ENCODE results near the gene ENOSF1. TPM values are rescaled to one million over a fixed set of nuclear protein-coding genes. Genes with fewer than 3 reads are reported as not detected.
"Not testable (repeated sequence)": the region's sequence is repeated elsewhere in the genome, so short reads cannot be mapped to it uniquely, and the experiment has no call there.

ENOSF1 gene
- total RNA-seq, 1 experiment from 2014 or later, result 88.5 TPM

GRCh38 chr18:686339-687111 is 25.9 kb downstream of the ENOSF1 start:
- TF ChIP-seq CTCF (IDR thresholded peaks at IDR 0.05; ENCODE audit: unreplicated experiment), result no peak
- intact Hi-C loops (cut with micrococcal nuclease; ENCODE audit: unreplicated experiment), result no loop called here
- Mint-ChIP-seq H3K9me3 (ENCODE audit: low read depth, unreplicated experiment) (no peaks in the 10 kb centered on the region), H3K36me3 (ENCODE audit: insufficient read depth, unreplicated experiment) (peaks cover 75% of the 10 kb centered on the region), H3K4me1 (ENCODE audit: low read depth, unreplicated experiment) (no peaks in the 10 kb centered on the region), H3K4me3 (ENCODE audit: low read depth, unreplicated experiment) (no peak overlapping the region), H3K27me3 (ENCODE audit: unreplicated experiment) (no peaks in the 10 kb centered on the region), H3K27ac (ENCODE audit: unreplicated experiment) (peak overlapping the region; percentile 29)
- no peak for DNase-seq
- CTCF ChIA-PET, result no interaction called here
- no TSS peak for BruUV-seq (replicated peaks)

- H3K9me3 Mint-ChIP-seq (ENCODE audit: low read depth, unreplicated experiment), result no peaks in the 10 kb centered on the region
- no TSS peak for BruUV-seq (replicated peaks)
- peaks cover 81% of the 10 kb centered on the region for H3K36me3 Mint-ChIP-seq (ENCODE audit: insufficient read depth, unreplicated experiment)
- H3K4me3 Mint-ChIP-seq (ENCODE audit: low read depth, unreplicated experiment), result no peak overlapping the region
- intact Hi-C loops (cut with micrococcal nuclease; ENCODE audit: unreplicated experiment), result no loop called here
- H3K27me3 Mint-ChIP-seq (ENCODE audit: unreplicated experiment), result no peaks in the 10 kb centered on the region
- TF ChIP-seq CTCF (IDR thresholded peaks at IDR 0.05; ENCODE audit: unreplicated experiment), result no peak
- CTCF ChIA-PET, result no interaction called here
- DNase-seq, result no peak
- no peak overlapping the region for H3K27ac Mint-ChIP-seq (ENCODE audit: unreplicated experiment)
- no peaks in the 10 kb centered on the region for H3K4me1 Mint-ChIP-seq (ENCODE audit: low read depth, unreplicated experiment)
Measured at GRCh38 chr18:685438-685837, 27.0 kb downstream of the ENOSF1 start.

- Mint-ChIP-seq H3K9me3 (ENCODE audit: low read depth, unreplicated experiment) (no peaks in the 10 kb centered on the region), H3K4me1 (ENCODE audit: low read depth, unreplicated experiment) (no peaks in the 10 kb centered on the region), H3K36me3 (ENCODE audit: insufficient read depth, unreplicated experiment) (peaks cover 79% of the 10 kb centered on the region), H3K27ac (ENCODE audit: unreplicated experiment) (no peak overlapping the region), H3K27me3 (ENCODE audit: unreplicated experiment) (no peaks in the 10 kb centered on the region), H3K4me3 (ENCODE audit: low read depth, unreplicated experiment) (no peak overlapping the region)
- no peak for DNase-seq
- CTCF ChIA-PET, result no interaction called here
- TF ChIP-seq CTCF (IDR thresholded peaks at IDR 0.05; ENCODE audit: unreplicated experiment), result no peak
- no TSS peak for BruUV-seq (replicated peaks)
- intact Hi-C loops (cut with micrococcal nuclease; ENCODE audit: unreplicated experiment), result no loop called here
Measured at GRCh38 chr18:683531-683930, 28.9 kb downstream of the ENOSF1 start.

- no peaks in the 10 kb centered on the region for H3K27me3 Mint-ChIP-seq (ENCODE audit: unreplicated experiment)
- CTCF ChIA-PET, result interaction anchor here (0.7 kb wide), 2 partner anchors 58 to 1637 kb away, joined by 3 read pairs; no protein-coding TSS in a partner anchor
- no peaks in the 10 kb centered on the region for H3K9me3 Mint-ChIP-seq (ENCODE audit: low read depth, unreplicated experiment)
- no peak for DNase-seq
- TF ChIP-seq CTCF (IDR thresholded peaks at IDR 0.05; ENCODE audit: unreplicated experiment), result no peak
- H3K4me3 Mint-ChIP-seq (ENCODE audit: low read depth, unreplicated experiment), result no peak overlapping the region
- H3K27ac Mint-ChIP-seq (ENCODE audit: unreplicated experiment), result no peak overlapping the region
- no TSS peak for BruUV-seq (replicated peaks)
- intact Hi-C loops (cut with micrococcal nuclease; ENCODE audit: unreplicated experiment), result no loop called here
- no peaks in the 10 kb centered on the region for H3K4me1 Mint-ChIP-seq (ENCODE audit: low read depth, unreplicated experiment)
- H3K36me3 Mint-ChIP-seq (ENCODE audit: insufficient read depth, unreplicated experiment), result peaks cover 72% of the 10 kb centered on the region
Measured at GRCh38 chr18:682833-683232, 29.6 kb downstream of the ENOSF1 start.

- H3K27me3 Mint-ChIP-seq (ENCODE audit: unreplicated experiment); H3K4me1 Mint-ChIP-seq (ENCODE audit: low read depth, unreplicated experiment); H3K4me3 Mint-ChIP-seq (ENCODE audit: low read depth, unreplicated experiment); H3K9me3 Mint-ChIP-seq (ENCODE audit: low read depth, unreplicated experiment); intact Hi-C loops (cut with micrococcal nuclease; ENCODE audit: unreplicated experiment); DNase-seq; BruUV-seq (replicated peaks); H3K27ac Mint-ChIP-seq (ENCODE audit: unreplicated experiment): not testable (repeated sequence)
- peaks cover 68% of the 10 kb centered on the region for H3K36me3 Mint-ChIP-seq (ENCODE audit: insufficient read depth, unreplicated experiment)
- CTCF ChIA-PET, result interaction anchor here (0.5 kb wide), 1 partner anchor 18 kb away, joined by 6 read pairs; no protein-coding TSS in a partner anchor
Measured at GRCh38 chr18:682416-682815, 30.0 kb downstream of the ENOSF1 start.
